ENCODE results near the gene SMARCA2.

SMARCA2 gene

DNA sequence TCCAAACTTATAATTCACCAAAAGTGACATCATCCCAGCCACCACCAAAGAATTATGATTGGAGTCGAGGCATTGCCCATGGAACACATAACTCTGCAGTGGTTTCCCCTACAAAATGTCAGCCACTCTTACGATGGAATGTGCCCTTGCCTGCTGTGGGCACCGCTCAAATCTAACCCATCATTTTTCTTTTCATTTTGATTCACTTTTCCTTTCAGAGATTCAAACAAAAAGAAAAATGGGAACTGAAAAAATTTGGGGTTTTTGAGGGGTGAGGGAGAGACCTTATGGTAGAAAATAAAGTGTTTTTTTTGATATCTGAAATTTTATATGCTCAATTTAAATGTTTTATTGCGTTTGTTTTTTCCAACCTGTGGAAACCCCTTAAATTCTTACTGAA, 28.1 kb downstream of the SMARCA2 start:
- DNase-seq: no peak

DNA sequence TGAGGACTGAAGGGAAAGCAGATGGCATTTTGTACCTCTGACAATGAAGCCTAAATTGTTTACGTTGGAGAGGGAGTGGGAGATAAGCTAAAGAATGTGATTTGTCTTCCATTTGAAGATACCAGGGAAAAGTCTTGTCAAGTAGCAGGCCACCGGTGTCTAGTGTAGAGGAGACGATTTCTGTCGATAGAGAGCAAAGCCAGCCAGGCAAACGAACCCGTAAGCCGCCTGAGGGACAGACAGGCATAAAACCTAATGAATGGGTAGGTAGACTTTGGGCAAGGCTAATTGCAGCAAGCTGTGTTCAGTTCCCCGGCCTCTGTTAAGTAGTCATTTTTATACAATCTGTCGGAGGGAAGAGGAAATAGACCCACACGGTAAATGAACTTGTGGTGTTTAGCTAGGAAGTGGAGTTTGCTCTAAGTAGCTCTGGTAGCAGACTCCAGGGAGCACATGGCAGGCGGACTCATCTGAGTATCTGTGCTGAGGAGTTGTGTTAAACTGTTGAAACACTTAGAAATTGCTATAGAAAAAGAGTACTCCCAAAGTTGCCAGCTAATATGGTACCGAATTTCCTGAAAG, 28.8 kb downstream of the SMARCA2 start:
- no peak for DNase-seq

DNA sequence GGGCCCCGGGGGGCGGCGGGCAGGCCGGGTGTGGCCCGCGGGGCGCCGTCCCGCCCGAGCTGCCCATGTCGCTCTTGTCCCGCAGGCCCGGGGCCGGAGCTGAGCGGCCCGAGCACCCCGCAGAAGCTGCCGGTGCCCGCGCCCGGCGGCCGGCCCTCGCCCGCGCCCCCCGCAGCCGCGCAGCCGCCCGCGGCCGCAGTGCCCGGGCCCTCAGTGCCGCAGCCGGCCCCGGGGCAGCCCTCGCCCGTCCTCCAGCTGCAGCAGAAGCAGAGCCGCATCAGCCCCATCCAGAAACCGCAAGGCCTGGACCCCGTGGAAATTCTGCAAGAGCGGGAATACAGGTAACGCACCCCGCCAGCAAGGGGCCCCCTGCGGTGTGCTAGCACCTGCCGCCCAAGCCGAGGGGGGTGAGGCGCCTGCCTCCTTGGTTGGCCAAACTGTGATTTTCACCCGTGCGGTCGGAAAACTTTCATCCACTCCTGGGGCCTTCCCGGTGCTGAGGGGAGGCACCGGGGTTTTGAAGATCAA, 32.1 kb downstream of the SMARCA2 start:
- no peak for DNase-seq

DNA sequence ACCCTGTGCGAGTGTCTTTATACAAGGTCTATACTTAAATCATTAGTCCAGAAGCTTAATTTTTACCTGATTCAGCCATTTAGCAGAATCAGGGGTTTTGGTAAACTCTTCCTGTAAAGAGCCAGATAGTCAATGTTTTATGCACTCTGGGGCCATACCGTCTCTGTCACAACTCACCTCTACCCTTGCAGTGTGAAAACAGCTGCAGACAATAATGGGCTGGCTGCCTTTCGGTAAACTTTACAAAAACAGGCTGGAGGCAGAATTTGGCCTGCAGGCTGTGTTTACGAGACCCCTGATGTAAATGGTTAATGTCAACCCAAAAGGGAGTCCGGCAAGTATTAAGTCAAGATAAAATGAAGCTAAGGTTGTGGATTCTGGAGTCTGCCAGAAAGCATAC, 32.8 kb downstream of the SMARCA2 start:
- DNase-seq: no peak

DNA sequence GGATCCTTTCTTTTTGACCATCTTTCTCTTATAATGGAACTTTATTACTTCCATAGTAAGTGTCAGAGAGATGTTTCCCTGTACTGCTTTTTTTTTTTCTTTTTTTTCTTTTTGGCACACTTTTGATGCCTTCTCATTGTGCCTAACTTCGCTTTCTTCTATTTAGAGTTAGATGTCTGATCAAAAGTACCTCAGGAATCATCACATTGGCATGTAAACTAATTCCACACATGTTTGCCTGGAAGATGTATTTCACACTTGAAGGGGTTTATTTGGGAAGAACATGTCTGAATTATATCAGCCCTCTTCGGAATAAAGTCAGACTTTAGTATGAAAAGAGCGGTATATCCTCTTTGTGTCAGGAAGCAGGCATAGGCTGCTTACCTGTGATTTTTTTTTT, 35.1 kb downstream of the SMARCA2 start:
- DNase-seq: no peak

DNA sequence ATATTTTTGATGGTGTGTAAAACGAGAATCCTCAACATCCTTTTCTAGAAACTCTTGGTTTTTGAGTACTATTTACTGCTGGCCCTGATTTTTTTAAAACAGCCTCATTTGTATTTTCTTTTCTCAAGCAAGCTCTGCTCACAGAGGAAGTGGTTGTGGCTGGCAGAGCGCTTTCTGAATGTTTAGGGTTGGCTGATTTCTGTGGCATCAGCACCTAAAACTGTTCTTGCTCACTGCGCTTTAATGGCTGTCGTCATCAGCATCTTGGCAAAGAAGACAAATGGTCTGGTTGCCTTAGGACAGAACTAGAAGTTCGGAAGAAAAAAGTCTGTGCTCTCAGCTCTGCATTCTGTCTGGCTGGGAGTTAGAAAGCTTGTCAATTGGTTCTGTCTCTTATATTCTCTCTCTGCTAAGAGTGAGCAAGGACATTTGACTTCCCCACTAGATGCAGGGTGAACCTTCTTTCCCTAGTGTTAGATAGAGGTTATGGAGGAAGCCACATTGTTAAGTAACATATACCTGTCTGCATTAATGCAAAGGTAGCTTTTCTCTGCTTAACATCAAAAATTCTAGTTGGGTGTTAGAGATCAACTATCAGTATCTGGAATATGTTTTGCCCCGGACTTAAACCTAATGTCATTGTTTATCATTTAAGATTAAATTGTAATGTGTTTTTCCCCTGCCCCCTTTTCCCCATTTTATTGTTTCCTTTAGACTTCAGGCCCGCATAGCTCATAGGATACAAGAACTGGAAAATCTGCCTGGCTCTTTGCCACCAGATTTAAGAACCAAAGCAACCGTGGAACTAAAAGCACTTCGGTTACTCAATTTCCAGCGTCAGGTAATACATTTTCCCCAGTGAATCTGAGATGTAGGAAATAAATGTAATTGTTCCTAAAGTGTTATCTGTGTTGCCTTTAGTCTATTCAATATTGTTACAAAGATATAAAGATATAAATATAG, 39.0 kb downstream of the SMARCA2 start:
- DNase-seq: peak; percentile 73

DNA sequence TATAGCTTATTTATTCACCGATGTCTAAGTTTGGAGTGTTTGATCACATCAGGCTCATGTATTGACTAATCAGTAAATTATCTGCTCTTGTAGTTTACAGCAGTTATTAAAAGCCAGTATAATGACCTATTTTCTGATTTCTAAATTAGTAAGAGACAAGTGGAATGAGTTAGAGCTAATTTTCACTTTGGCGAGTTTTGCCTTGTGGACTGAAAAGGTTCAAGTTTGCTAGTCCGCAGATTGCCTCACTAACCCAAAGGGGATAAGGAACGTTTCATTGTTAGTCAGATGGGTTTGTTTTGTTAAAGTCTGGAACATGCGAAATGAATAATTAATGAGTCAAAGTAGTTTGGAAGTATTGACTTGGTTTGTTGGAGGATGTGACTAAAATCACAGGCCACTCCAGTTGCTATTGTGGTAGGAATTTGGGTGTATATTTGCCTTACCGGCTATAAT, 40.1 kb downstream of the SMARCA2 start:
- DNase-seq: no peak

DNA sequence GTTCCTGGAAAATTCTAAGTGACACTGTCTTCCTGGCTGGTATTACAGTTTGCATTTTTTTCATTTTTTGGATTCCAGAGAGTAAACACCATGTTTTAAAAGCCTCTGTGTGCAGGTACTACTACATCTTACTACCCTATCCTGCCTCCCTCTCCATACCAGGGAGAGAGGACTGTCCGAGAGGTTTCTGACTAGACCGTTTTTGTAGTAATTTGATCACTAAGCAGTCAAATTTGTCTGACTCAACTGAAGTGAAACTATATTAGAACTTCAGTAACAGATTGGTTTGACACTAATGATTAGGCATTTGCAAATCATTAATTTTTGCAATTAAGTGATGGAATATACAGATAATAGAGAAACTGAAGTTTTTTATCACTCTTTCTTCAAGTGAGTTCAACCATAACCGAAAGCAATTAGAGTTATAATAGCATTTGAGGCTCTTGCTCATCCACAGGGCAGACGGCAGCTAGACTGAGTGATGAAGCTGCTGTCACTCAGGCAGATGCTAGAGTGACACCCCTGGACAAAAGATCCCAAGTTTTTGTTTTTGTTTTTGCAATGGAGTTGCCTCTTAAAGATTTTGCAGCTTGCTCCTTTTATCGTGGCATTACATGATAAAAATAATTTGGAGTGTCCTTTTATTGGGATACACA, 44.3 kb downstream of the SMARCA2 start:
- no peak for DNase-seq

DNA sequence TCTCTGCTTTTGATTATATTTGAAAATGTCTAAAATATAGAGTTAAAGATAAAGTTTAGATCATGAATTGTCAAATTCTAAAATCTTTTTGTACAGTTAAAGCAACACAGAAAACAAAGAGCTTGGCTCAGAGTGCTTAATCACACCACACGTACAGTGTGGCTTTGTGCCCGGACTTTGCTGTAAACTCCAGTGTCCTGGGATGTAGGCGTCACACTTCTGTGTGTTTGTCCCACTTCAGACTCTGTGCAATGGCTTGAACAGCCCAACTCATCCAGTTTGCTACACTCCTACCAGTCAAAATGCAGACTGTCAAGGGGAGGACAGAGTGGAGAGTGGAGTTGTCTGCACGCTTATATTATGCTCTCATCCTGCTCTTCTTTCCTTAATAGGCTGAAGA, 45.3 kb downstream of the SMARCA2 start:
- no peak for DNase-seq

DNA sequence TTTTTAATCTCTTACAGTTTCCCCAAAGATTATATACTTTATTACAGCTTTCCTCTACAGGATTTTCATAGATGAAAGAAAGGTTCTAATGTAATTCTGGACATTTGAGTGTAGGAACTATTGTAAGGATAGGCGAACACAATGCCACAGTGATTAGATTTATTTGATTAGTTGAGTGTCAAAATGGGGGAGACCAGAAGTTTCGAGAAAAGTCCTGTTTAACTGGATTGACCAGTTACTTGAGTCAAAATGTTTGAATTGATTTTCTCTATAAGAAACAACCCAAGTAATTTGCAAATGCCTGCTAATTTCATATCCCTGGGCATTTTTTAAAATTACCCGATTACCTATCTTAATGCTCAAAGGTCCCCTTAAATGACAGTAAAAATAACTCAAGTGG, 50.6 kb downstream of the SMARCA2 start:
- no peak for DNase-seq

DNA sequence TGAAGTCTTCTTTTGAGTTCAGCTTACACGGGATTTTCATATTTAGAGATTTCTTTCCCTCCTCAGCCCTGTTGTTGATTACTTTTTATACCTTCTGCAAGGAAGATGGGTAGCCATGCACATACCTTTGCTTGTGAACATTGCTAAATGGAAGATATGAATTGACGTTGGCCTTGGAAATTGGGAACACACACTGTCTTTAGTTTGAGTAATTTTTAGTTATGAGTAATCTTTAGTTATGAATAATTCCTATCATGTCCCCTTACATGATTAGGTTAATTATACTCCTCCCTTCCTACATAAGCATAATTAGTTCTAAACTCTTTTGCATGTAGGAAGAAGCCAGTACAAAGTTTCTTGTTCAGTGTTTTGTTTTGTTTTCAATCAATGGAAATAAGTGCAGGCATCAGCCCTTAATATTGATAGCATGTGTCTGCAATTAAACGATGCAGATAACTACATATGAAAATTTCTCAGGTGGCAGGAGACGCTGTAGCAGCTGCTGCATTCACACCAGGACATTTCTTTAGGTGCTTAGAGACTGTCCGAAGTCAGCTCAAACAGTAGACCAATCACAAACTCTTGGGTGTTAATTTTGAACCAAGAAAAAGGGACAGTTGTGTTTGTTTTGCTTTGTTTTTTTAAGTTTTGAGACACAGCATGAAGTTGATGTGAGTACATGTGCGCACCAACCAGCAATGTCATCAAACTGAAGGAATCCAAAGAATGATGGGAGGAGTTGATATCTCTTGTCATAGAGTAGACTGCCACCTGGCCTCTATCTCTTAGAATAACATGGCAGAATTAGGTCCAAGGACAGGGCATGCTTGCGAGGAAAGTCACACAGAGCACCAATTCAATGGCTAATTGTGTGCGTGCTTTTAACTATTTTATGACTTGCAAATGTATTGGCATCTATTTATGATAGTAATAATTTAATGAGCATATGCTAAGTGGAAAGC, 51.4 kb downstream of the SMARCA2 start:
- DNase-seq: no peak

DNA sequence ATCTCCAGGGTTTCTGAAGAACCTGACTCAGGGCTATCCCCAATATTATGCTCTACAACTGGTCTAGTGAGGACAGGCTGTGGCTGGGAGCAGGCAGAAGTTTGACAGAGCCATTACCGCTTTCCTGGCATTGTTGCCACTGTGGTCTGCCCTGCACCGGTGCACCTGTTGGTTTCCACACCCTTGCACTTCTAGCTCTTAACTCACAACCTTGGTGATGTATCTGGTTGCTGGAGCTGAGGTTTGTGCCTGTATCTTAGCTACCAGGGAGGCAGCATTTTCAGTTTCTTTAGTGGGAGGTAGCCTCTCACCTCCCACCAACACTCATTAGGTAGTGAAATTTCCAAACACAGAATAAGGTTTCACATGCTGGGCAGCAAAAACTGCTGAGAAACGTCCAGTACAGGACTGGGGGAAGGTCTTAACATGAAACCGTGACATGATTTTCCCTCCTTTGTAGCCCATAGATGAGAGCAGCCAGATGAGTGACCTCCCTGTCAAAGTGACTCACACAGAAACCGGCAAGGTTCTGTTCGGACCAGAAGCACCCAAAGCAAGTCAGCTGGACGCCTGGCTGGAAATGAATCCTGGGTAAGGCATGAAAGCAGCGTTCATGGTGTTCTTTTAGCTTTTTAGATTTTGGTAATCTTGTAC, 57.7 kb downstream of the SMARCA2 start:
- no peak for DNase-seq

DNA sequence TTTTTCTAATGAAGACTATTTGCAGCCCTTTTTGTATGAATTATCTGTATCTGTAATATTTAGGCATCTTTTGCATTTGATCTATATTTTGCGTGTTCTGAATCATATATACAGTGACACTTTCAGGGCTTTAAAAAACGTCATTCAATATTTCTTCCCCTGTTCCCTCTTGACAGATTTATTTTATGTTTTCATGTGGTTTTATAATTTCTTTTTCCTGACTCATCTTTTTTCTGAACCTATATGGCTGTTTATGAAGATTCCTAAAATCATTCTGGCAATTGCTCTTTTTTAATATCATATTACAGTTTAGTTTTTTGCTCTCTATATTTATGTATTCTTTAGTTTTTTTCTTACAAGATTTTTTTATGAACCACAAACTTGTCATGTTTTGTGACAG, 67.6 kb downstream of the SMARCA2 start:
- DNase-seq: no peak

DNA sequence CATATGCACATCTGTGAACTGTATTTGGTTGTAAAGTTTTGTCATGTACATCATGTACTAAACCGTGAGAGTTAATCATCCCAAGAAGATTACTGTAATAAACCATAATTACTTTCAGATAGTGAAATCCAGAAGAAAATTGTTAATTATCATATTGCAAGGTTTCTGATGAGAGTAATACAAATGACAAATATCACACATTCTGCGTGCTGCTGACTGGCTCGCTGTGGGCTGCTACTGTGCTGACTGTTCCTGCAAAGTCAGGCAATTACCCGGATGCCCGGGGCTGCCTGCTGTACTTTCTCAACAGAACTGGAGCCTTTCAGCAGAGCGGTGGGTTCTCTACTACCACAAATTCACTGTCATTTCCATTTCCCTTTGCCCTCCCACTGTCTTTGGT, 68.3 kb downstream of the SMARCA2 start:
- no peak for DNase-seq

DNA sequence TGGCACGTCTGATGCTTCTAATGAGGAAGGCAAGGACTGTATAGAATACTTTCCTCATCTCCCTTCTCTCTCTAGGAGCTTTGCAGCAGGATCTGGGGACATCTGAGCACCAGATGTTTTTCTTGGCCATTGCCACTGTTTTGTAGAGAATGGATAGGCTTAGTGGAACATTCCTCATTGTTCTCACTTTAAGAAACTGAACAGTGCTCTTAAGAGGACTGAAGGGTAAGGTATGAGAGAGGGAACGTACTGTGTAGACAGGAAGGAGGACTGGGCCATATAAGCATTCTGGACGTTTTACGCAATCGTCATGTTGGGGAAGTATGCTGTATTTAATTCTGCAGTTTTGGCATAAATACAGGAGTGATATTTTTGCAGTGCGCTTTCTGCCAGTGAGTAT, 70.6 kb downstream of the SMARCA2 start:
- DNase-seq: no peak

DNA sequence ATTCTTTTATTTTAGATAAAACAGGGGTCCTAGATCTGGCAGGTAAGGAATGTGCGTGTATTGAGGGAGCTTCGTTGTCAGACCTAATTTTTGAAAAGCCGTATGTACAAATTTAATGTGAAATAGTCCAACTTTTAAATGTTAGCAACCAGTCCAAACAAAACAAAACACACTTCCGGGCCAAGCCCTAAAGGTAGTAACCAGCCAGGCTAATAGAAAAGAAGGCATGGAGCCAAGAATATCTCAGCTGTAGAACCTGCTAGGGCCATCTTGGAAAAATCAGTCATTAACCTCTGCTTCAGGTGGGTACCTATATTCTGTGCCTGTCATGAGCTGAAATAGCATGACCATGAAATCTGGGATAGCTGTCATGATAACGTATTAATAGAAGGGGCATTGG, 71.0 kb downstream of the SMARCA2 start:
- no peak for DNase-seq

DNA sequence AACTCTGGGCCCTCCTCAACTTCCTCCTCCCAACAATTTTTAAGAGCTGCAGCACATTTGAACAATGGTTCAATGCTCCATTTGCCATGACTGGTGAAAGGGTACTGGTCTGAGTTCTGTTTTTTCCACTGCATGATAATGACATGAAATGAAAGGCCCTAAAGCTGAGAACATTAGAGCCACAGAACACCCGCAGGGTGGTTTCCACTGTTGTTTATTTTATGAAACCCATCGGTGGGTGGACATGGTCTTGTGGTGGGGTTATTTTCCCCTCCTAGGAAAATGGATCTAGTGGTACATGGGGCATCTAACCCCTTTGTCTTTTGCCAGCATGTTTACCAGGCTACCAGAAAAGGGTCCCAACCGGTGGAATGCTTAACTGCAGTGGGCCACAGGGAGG, 71.8 kb downstream of the SMARCA2 start:
- DNase-seq: no peak

DNA sequence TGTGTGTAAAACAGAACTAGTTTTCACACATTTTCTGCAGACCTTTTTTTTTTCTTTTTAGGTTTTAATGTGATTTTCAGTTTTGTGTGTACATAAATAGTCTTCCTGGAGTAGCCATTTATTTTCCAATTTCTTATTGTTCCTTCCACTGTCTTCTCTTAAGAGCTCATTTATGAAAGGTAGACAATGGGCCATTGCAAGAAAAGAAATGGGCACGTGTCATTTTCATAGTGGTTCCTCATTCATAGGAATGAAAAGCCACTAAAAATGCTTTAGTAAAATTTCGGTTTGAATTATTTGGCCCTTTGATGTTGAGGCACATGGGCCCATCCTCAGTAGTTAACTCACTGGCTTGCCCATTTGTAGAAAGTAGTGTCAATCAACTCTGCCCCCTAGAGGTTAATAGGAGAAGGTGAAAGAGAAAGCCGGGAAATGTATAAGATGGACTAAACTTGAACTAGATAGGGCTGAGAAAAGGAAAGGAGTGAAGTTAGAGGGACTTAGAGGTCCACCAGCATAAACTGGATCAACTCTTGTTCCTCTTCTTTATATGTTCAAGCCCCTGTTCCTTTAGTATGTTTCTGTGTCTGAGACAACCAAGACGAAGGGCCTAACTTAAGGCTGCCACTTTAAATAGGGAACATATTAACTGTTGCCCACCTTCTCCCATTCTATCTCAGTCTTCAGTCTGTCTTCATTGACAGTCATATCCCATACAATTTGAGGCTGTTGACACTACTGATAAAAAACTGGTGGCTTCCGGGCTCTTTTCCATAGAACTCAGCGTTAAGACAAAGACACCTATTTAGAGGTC, 72.6 kb downstream of the SMARCA2 start:
- no peak for DNase-seq

DNA sequence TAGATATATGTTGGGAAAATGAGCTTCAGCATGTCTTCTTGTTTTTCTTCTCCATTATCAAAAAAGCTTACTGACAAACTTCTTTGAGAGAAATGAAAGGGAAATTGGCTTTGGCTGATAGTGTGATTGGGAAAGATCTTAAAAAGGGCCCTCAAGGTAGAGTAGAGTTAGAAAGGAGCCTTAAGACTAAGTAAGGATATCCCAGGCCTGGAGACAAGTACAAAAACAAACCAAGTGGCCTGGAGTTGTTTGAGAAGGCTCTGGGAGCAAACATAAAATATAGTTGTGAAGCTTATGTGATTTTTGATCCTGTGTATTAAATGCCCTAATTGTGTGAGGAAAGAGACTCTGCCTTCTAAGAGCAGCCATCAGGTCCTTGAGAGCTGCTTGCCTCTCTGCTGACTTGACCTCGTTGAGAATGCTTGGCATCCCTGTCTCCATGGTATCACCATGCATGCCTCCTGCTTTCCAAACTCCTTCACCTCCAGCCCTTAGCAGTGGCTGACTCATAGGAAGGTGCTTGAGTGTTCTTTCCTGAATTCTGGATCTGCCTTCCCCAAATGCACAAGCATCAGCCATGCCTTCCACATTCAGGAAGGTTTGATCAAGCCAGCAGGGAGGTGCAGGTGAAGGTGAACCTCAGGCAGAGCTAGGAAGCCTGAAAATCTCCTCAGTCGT, 78.9 kb downstream of the SMARCA2 start:
- no peak for DNase-seq

DNA sequence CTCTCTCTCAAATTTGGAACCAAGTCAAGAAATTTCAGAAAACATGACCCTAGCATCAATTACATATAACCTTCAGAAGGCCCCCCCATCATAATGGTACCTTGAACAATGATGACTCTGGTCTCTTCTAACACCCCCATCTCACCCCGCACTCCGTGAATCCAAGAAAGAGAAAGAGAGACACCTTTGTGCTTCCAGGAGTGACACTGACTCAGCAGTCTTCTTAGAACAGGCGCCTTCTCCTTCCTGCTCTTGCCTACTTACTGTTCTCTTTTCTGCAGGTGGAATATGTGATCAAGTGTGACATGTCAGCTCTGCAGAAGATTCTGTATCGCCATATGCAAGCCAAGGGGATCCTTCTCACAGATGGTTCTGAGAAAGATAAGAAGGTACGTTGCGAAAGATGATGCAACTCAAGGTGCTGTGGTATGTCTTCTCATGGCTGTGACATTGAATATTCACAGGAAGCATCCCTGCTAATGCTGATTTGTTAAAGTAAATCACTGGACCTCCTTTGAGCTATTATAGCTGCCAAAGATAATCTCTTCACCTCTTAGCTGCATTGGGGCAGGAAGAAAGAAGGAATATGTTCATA, 81.3 kb downstream of the SMARCA2 start:
- no peak for DNase-seq

All from CD4-positive, alpha-beta T cell treated with Interferon gamma for 1 hour (primary cell).